AG09309 (cell line): Measurements from ENCODE around the gene LRMDA.

Experiments used
- DNase-seq: peaks from one replicate; pipeline ENCODE4 v3.0.0-alpha.2; 2010; ENCODE audit warnings: low read depth
- H3K4me3 ChIP-seq: 2 replicates; pipeline ENCODE4 v1.5.1; 2011; ENCODE audit warnings: mild to moderate bottlenecking, low read depth, low read length, moderate library complexity; ENCODE audit not compliant: control insufficient read depth
- CTCF ChIP-seq: IDR thresholded peaks from 2 replicates; pipeline ENCODE4 v1.5.1; 2011; ENCODE audit warnings: mild to moderate bottlenecking, low read depth, low read length, inconsistent platforms; ENCODE audit not compliant: insufficient read depth, control insufficient read depth; ENCODE audit errors: missing control alignments

Gene LRMDA

GRCh38 chr10:76375761-76376160, 944.3 kb downstream of the LRMDA start:
- H3K4me3 ChIP-seq: no peak overlapping the region
- no peak for DNase-seq
- no peak for TF ChIP-seq CTCF

- no peak for TF ChIP-seq CTCF
- DNase-seq: peak; percentile 90
- no peak overlapping the region for H3K4me3 ChIP-seq
Measured at GRCh38 chr10:76382381-76382851, 951.0 kb downstream of the LRMDA start.

- DNase-seq: no peak
- no peak for TF ChIP-seq CTCF
Measured at GRCh38 chr10:76388321-76389023, 957.0 kb downstream of the LRMDA start.

GRCh38 chr10:76393875-76394706, 962.7 kb downstream of the LRMDA start:
- TF ChIP-seq CTCF: no peak
- H3K4me3 ChIP-seq: no peak overlapping the region
- no peak for DNase-seq

More at GRCh38 chr10:76388321-76389023, 957.0 kb downstream of the LRMDA start:
- H3K4me3 ChIP-seq: no peak overlapping the region

- no peak for TF ChIP-seq CTCF
- no peak for DNase-seq
- no peak overlapping the region for H3K4me3 ChIP-seq
Measured at GRCh38 chr10:76394707-76395042, 963.3 kb downstream of the LRMDA start.

GRCh38 chr10:76395251-76395650, 963.8 kb downstream of the LRMDA start:
- no peak for DNase-seq
- H3K4me3 ChIP-seq: no peak overlapping the region
- TF ChIP-seq CTCF: no peak
